NB4 (cell line): ENCODE measurements around the gene RAB6A.

Experiments
- POLR2A ChIP-seq: IDR thresholded peaks from 2 replicates; pipeline ENCODE4 v1.6.1; 2011; ENCODE audit warnings: mild to moderate bottlenecking; ENCODE audit not compliant: insufficient read length; ENCODE audit errors: extremely low read depth
- TF ChIP-seq, protein P1 (sequence below): IDR thresholded peaks from one replicate; pipeline ENCODE4 v1.5.1; 2012; ENCODE audit warnings: low read depth, low read length

- TF ChIP-seq, protein P1, sequence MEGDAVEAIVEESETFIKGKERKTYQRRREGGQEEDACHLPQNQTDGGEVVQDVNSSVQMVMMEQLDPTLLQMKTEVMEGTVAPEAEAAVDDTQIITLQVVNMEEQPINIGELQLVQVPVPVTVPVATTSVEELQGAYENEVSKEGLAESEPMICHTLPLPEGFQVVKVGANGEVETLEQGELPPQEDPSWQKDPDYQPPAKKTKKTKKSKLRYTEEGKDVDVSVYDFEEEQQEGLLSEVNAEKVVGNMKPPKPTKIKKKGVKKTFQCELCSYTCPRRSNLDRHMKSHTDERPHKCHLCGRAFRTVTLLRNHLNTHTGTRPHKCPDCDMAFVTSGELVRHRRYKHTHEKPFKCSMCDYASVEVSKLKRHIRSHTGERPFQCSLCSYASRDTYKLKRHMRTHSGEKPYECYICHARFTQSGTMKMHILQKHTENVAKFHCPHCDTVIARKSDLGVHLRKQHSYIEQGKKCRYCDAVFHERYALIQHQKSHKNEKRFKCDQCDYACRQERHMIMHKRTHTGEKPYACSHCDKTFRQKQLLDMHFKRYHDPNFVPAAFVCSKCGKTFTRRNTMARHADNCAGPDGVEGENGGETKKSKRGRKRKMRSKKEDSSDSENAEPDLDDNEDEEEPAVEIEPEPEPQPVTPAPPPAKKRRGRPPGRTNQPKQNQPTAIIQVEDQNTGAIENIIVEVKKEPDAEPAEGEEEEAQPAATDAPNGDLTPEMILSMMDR = no peak
- no peak for TF ChIP-seq POLR2A
These were observed 96.0 kb downstream of the RAB6A start for GRCh38 chr11:73664877-73665276.
